HG03378 (cell line): ENCODE results near the gene KCNQ4.

ENCODE experiments used
- ATAC-seq: cut with Tn5 transposase; IDR thresholded peaks from one replicate; pipeline ENCODE4 v1.9.1; 2021; ENCODE audit warnings: mild to moderate bottlenecking, moderate library complexity; ENCODE audit not compliant: unreplicated experiment

The KCNQ4 gene

GRCh38 chr1:40887652-40888051, 104.1 kb downstream of the KCNQ4 start:
- no peak for ATAC-seq
